ENCODE results near the gene ZCCHC8. TPM values are rescaled to one million over a fixed set of nuclear protein-coding genes. Genes with fewer than 3 reads are reported as not detected.

Gene ZCCHC8
- total and polyA plus RNA-seq, 2 donors (not counting 1 experiment from before 2014, with no cell fraction given) = 30.0 to 56.2 TPM

- ATAC-seq (ENCODE audit: low read depth) (no peak), DNase-seq (no peak)
- POLR2A ChIA-PET = interaction anchor here (0.7 kb wide), 1 partner anchor 321 kb away, joined by 3 read pairs; no protein-coding TSS in a partner anchor
- Histone ChIP-seq H3K9me3 (ENCODE audit: control extremely low read depth in 1 of 3, control insufficient read depth in 2 of 3, insufficient read depth in 1 of 3, low read length in 2 of 3) (no peaks in the 10 kb centered on the region), H3K4me3 (ENCODE audit: control extremely low read depth in 1 of 5, extremely low read depth in 1 of 5, insufficient read depth in 1 of 5, low read depth in 2 of 5, low read length in 4 of 5) (no peak overlapping the region), H3K27me3 (replicated peaks in 1 of 4; ENCODE audit: control extremely low read depth in 1 of 4, control insufficient read depth in 3 of 4, insufficient read depth in 4 of 4, low read length in 3 of 4) (no peaks in the 10 kb centered on the region), H3K79me2 (ENCODE audit: control insufficient read depth, insufficient read depth, low read length) (no peaks in the 10 kb centered on the region), H2AFZ (ENCODE audit: insufficient read depth, low read depth, low read length, poor library complexity, severe bottlenecking) (peak overlapping the region; percentile 60), H3K4me2 (replicated peaks; ENCODE audit: low read depth, low read length, poor library complexity, severe bottlenecking) (peak overlapping the region; percentile 43), H3K9ac (ENCODE audit: low read length) (no peak overlapping the region), H4K20me1 (ENCODE audit: control insufficient read depth, insufficient read depth, low read length, poor library complexity, severe bottlenecking) (no peaks in the 10 kb centered on the region), H3K27ac (ENCODE audit: low read length in 2 of 2) (no peak overlapping the region), H3K36me3 (replicated peaks in 1 of 2; ENCODE audit: control extremely low read depth in 1 of 2, control insufficient read depth in 1 of 2, extremely low read depth in 1 of 2, insufficient read depth in 2 of 2, low read length in 1 of 2) (no peaks in the 10 kb centered on the region), H3K4me1 (ENCODE audit: control insufficient read depth in 2 of 2, insufficient read depth in 2 of 2, low read length in 2 of 2) (peaks cover 18% of the 10 kb centered on the region in 2 donors)
- intact Hi-C loops (cut with micrococcal nuclease) = no loop called here
- CTCF ChIA-PET = interaction anchor here (0.6 to 0.7 kb wide), 2 partner anchors 33 to 98 kb away, joined by 3 to 5 read pairs; no protein-coding TSS in a partner anchor
- peaks cover 18% of the 10 kb centered on the region for H3K4me1 Mint-ChIP-seq
- H3K27me3 Mint-ChIP-seq = no peaks in the 10 kb centered on the region
- WGBS (ENCODE audit: insufficient coverage) = over 99% methylated on average over 9 of the region's 12 CpGs
- no peaks in the 10 kb centered on the region for H3K9me3 Mint-ChIP-seq (ENCODE audit: insufficient read depth)
- no peak overlapping the region for H3K27ac Mint-ChIP-seq
- no peak overlapping the region for H3K4me3 Mint-ChIP-seq
- TF ChIP-seq EZH2 (IDR thresholded peaks at IDR 0.05; ENCODE audit: borderline replicate concordance, insufficient read depth, low read depth, low read length, poor library complexity, severe bottlenecking) (no peak), CTCF (IDR thresholded peaks at IDR 0.05) (no peak)
Observed at GRCh38 chr12:122454250-122454721, 46.4 kb downstream of the ZCCHC8 start.

- 76% methylated on average over 3 of the region's 11 CpGs for WGBS (ENCODE audit: insufficient coverage)
- ChIA-PET CTCF (interaction anchor here (0.7 to 1.4 kb wide), 3 partner anchors 23 to 96 kb away, joined by 3 to 8 read pairs (median 6); no protein-coding TSS in a partner anchor), POLR2A (no interaction called here)
- Mint-ChIP-seq H3K9me3 (ENCODE audit: insufficient read depth) (no peaks in the 10 kb centered on the region), H3K4me3 (peak overlapping the region; percentile 61), H3K4me1 (peaks cover 18% of the 10 kb centered on the region), H3K27me3 (no peaks in the 10 kb centered on the region), H3K27ac (peak overlapping the region; percentile 95)
- TF ChIP-seq EZH2 (IDR thresholded peaks at IDR 0.05; ENCODE audit: borderline replicate concordance, insufficient read depth, low read depth, low read length, poor library complexity, severe bottlenecking) (no peak), CTCF (IDR thresholded peaks at IDR 0.05) (no peak)
- Histone ChIP-seq H3K36me3 (replicated peaks in 1 of 2; ENCODE audit: control extremely low read depth in 1 of 2, control insufficient read depth in 1 of 2, extremely low read depth in 1 of 2, insufficient read depth in 2 of 2, low read length in 1 of 2) (no peaks in the 10 kb centered on the region), H3K9ac (ENCODE audit: low read length) (no peak overlapping the region), H3K79me2 (ENCODE audit: control insufficient read depth, insufficient read depth, low read length) (no peaks in the 10 kb centered on the region), H3K4me2 (replicated peaks; ENCODE audit: low read depth, low read length, poor library complexity, severe bottlenecking) (peak overlapping the region; percentile 43), H3K4me1 (ENCODE audit: control insufficient read depth in 2 of 2, insufficient read depth in 2 of 2, low read length in 2 of 2) (peaks cover 18% of the 10 kb centered on the region in 2 donors), H2AFZ (ENCODE audit: insufficient read depth, low read depth, low read length, poor library complexity, severe bottlenecking) (peak overlapping the region; percentile 60), H3K27ac (ENCODE audit: low read length in 2 of 2) (peak overlapping the region; percentile 55 to 66), H3K27me3 (replicated peaks in 1 of 4; ENCODE audit: control extremely low read depth in 1 of 4, control insufficient read depth in 3 of 4, insufficient read depth in 4 of 4, low read length in 3 of 4) (no peaks in the 10 kb centered on the region), H4K20me1 (ENCODE audit: control insufficient read depth, insufficient read depth, low read length, poor library complexity, severe bottlenecking) (no peaks in the 10 kb centered on the region), H3K4me3 (ENCODE audit: control extremely low read depth in 1 of 5, extremely low read depth in 1 of 5, insufficient read depth in 1 of 5, low read depth in 2 of 5, low read length in 4 of 5) (no peak overlapping the region), H3K9me3 (ENCODE audit: control extremely low read depth in 1 of 3, control insufficient read depth in 2 of 3, insufficient read depth in 1 of 3, low read length in 2 of 3) (no peaks in the 10 kb centered on the region)
- ATAC-seq (ENCODE audit: low read depth) (no peak), DNase-seq (no peak)
- intact Hi-C loops (cut with micrococcal nuclease) = loop anchor here (1.0 to 2.0 kb wide), 2 partner anchors 19 to 32 kb away; no protein-coding TSS in a partner anchor
Observed at GRCh38 chr12:122452701-122453285, 47.9 kb downstream of the ZCCHC8 start.

Data from B cell (primary cell).